Measurements from ENCODE around the gene CDRT4.

DNA sequence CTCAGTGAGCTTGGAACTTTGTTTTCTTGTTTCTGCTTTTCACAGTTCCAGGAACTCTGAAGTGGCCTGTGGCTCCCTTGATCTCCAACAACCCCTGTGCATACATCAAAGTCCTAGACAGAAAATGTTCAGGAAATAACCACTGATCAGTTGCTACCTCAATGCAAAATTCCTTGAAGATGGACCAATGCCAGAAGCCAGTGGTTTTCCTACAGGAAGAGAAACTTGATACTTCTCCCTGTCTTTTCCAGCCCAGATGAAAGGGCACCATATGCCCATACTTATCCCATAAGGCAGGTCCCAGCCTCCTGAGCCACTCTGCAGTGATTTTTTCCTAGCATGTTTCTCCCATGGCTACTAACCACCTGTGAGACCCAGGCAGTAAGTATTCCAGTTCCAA lies 12.3 kb upstream of the CDRT4 start:
- TF ChIP-seq, protein P1, sequence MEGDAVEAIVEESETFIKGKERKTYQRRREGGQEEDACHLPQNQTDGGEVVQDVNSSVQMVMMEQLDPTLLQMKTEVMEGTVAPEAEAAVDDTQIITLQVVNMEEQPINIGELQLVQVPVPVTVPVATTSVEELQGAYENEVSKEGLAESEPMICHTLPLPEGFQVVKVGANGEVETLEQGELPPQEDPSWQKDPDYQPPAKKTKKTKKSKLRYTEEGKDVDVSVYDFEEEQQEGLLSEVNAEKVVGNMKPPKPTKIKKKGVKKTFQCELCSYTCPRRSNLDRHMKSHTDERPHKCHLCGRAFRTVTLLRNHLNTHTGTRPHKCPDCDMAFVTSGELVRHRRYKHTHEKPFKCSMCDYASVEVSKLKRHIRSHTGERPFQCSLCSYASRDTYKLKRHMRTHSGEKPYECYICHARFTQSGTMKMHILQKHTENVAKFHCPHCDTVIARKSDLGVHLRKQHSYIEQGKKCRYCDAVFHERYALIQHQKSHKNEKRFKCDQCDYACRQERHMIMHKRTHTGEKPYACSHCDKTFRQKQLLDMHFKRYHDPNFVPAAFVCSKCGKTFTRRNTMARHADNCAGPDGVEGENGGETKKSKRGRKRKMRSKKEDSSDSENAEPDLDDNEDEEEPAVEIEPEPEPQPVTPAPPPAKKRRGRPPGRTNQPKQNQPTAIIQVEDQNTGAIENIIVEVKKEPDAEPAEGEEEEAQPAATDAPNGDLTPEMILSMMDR (IDR thresholded peaks at IDR 0.05; ENCODE audit: insufficient read depth, low read length, poor library complexity, severe bottlenecking) = no peak
- TF ChIP-seq EZH2phosphoT487 (conservative IDR thresholded peaks at IDR 0.05; ENCODE audit: low read length) = no peak
